GM10248 (cell line): ENCODE results near the gene ADAMTS1.

ENCODE experiments used
- CTCF ChIA-PET: fragments of 300-600 bp; sonication (Branson Sonifier 250); formaldehyde crosslinking; extraction: SDS; loops from one replicate; lab custom pipeline; 2021; ENCODE audit warnings: antibody characterized with exemption; lab: Yijun Ruan, JAX
- POLR2A ChIA-PET: fragments of 350-650 bp; sonication (Branson Sonifier 250); formaldehyde crosslinking; extraction: SDS; loops from one replicate; lab custom pipeline; 2020; ENCODE audit warnings: antibody characterized with exemption; lab: Yijun Ruan, JAX
- DNase-seq: peaks from one replicate; pipeline ENCODE4 v3.0.0; 2012; ENCODE audit errors: extremely low spot score
- CTCF ChIP-seq: IDR thresholded peaks from 2 replicates; pipeline ENCODE4 v1.5.1; 2012; ENCODE audit warnings: mild to moderate bottlenecking, low read depth; ENCODE audit errors: extremely low read depth, missing control alignments, control extremely low read depth

ADAMTS1 gene

GRCh38 chr21:26835027-26835713 lies 10.0 kb downstream of the ADAMTS1 start:
- POLR2A ChIA-PET: no interaction called here
- TF ChIP-seq CTCF: no peak
- CTCF ChIA-PET: no interaction called here
- no peak for DNase-seq

- no peak for DNase-seq
- ChIA-PET CTCF (interaction anchor here (0.9 kb wide), 1 partner anchor 1911 kb away, joined by 4 read pairs; no protein-coding TSS in a partner anchor), POLR2A (no interaction called here)
- TF ChIP-seq CTCF: no peak
These were observed 10.9 kb downstream of the ADAMTS1 start for GRCh38 chr21:26834181-26834905.

- CTCF ChIA-PET: interaction anchor here (0.9 kb wide), 1 partner anchor 1912 kb away, joined by 4 read pairs; no protein-coding TSS in a partner anchor
- no peak for TF ChIP-seq CTCF
- POLR2A ChIA-PET: no interaction called here
- DNase-seq: no peak
These were observed 11.7 kb downstream of the ADAMTS1 start for GRCh38 chr21:26833460-26833939.

DNA sequence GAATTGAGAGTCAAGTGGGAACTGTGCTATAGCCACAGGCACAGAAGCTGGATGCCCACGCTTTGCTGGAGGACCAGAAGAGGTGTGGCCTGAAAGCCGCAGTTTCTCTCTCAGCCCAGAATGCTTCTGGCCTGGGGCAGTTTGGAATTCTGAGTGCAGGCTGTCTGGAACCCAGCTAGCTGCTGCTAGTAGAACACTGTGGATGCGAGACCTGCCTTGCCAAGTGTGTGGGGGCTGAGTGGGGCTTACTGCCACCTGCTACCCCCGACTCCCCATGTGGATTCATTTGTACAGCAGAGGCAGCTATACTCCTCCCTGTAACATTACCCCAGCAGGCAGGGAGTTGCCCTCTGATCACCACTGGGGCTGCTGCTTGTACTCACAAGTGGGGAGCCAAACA lies 12.2 kb downstream of the ADAMTS1 start:
- no peak for DNase-seq
- no peak for TF ChIP-seq CTCF
- POLR2A ChIA-PET: no interaction called here
- CTCF ChIA-PET: no interaction called here

DNA sequence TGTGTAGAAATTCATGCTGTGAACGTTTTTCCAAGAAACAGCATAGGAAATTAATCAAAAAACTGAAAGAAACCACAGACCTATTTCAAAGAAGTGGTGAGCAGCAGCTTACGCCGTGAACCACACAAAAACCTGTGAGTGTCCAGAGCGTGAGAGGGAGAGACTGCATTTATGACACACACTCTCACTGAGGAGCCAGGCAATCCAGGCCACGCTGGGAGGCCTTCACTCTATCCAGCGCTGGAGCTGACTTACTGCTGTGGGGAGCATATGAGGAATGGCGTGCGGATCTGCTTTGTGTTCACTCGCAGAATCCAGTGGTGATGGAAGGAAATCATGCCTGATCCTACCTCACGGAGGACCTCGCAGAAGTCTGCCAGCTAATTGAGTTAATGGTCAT lies 12.7 kb downstream of the ADAMTS1 start:
- no peak for DNase-seq
- ChIA-PET CTCF (no interaction called here), POLR2A (no interaction called here)
- no peak for TF ChIP-seq CTCF

- no peak for TF ChIP-seq CTCF
- ChIA-PET CTCF (no interaction called here), POLR2A (no interaction called here)
- DNase-seq: no peak
These were observed 18.4 kb downstream of the ADAMTS1 start for GRCh38 chr21:26826801-26827200.
